PC-9 (cell line): ENCODE measurements around the gene ATP1A4. TPM values are rescaled to one million over a fixed set of nuclear protein-coding genes. Genes with fewer than 3 reads are reported as not detected.

ENCODE experiments used
- BruUV-seq: library from RNA; stranded (reverse); fragments of 400-500 nt; replicated peaks from 2 replicates; lab custom pipeline; 2021; lab: Mats Ljungman, UMichigan
- CTCF ChIA-PET: fragments of 300-600 bp; sonication (Branson Sonifier 250); formaldehyde crosslinking; loops from one replicate; lab custom pipeline; 2022; ENCODE audit warnings: antibody characterized with exemption; lab: Charles Lee
- POLR2A ChIA-PET: fragments of 300-600 bp; sonication (Branson Sonifier 250); formaldehyde crosslinking; loops from one replicate; lab custom pipeline; 2022; ENCODE audit warnings: antibody characterized with exemption; ENCODE audit not compliant: unreplicated experiment; lab: Charles Lee
- DNase-seq, 2 experiments: peaks; one replicate each; pipeline versions ENCODE4 v3.0.0 to v3.0.0-alpha.2; 2015 to 2022; ENCODE audit warnings: mixed read lengths in 1 of 2
- H2AFZ ChIP-seq: fragments of 200-600 bp; sonication (generic); 2 replicates; pipeline ENCODE4 v1.8.1; 2017; ENCODE audit warnings: antibody characterized with exemption
- H3F3A ChIP-seq: fragments of 200-600 bp; sonication (generic); 2 replicates; pipeline ENCODE4 v1.8.1; 2017; ENCODE audit warnings: antibody characterized with exemption, mild to moderate bottlenecking, low read depth; ENCODE audit not compliant: insufficient read depth
- H3K27ac ChIP-seq: fragments of 200-600 bp; sonication (generic); 2 replicates; pipeline ENCODE4 v1.6.1; 2016; ENCODE audit warnings: mixed run types
- H3K27me3 ChIP-seq: fragments of 200-600 bp; sonication (generic); 2 replicates; pipeline ENCODE4 v1.6.1; 2016; ENCODE audit warnings: low read depth, mixed run types; ENCODE audit not compliant: insufficient read depth
- H3K36me3 ChIP-seq: fragments of 200-600 bp; sonication (generic); 2 replicates; pipeline ENCODE4 v1.6.1; 2016; ENCODE audit warnings: low read depth, mixed run types
- H3K4me1 ChIP-seq: fragments of 200-600 bp; sonication (generic); replicated peaks from 2 replicates; pipeline ENCODE4 v1.6.1; 2016; ENCODE audit warnings: mixed run types; ENCODE audit not compliant: insufficient read depth
- H3K4me2 ChIP-seq: fragments of 200-600 bp; sonication (generic); 2 replicates; pipeline ENCODE4 v1.6.1; 2017; ENCODE audit warnings: mixed run types
- H3K4me3 ChIP-seq: fragments of 200-600 bp; sonication (generic); 2 replicates; pipeline ENCODE4 v1.6.1; 2016; ENCODE audit warnings: mixed run types
- H3K79me2 ChIP-seq: fragments of 200-600 bp; sonication (generic); 2 replicates; pipeline ENCODE4 v1.6.1; 2017; ENCODE audit warnings: low read depth, mixed run types
- H3K9me2 ChIP-seq: fragments of 200-600 bp; sonication (generic); 2 replicates; pipeline ENCODE4 v1.8.1; 2017; ENCODE audit warnings: mild to moderate bottlenecking; ENCODE audit not compliant: insufficient read depth
- H3K9me3 ChIP-seq: fragments of 200-600 bp; sonication (generic); 2 replicates; pipeline ENCODE4 v1.8.1; 2016; ENCODE audit warnings: low read depth; ENCODE audit not compliant: insufficient read depth
- H4K20me1 ChIP-seq: fragments of 200-600 bp; sonication (generic); 2 replicates; pipeline ENCODE4 v1.8.1; 2017; ENCODE audit not compliant: insufficient read depth
- EZH2 ChIP-seq: fragments of 200-600 bp; sonication (generic); IDR thresholded peaks from 2 replicates; pipeline ENCODE4 v1.8.0; 2017; ENCODE audit warnings: antibody characterized with exemption, low read depth
- intact Hi-C: fragments of 100-400 bp; cut with micrococcal nuclease; formaldehyde crosslinking; loops from one replicate; pipeline ENCODE4 v1.10.0; 2022; ENCODE audit not compliant: unreplicated experiment
- total RNA-seq: library from RNA; stranded (reverse); gene quantifications from 2 replicates; pipeline ENCODE4 v1.2.3, GENCODE V29; 2021
- TF ChIP-seq, protein P1 (sequence below): fragments of 200-600 bp; sonication (generic); conservative IDR thresholded peaks from 2 replicates; pipeline ENCODE4 v1.6.1; 2017; ENCODE audit warnings: mixed run types, antibody characterized with exemption, mild to moderate bottlenecking, moderate library complexity

The ATP1A4 gene
- total RNA-seq, 1 experiment from 2014 or later, result not detected

DNA sequence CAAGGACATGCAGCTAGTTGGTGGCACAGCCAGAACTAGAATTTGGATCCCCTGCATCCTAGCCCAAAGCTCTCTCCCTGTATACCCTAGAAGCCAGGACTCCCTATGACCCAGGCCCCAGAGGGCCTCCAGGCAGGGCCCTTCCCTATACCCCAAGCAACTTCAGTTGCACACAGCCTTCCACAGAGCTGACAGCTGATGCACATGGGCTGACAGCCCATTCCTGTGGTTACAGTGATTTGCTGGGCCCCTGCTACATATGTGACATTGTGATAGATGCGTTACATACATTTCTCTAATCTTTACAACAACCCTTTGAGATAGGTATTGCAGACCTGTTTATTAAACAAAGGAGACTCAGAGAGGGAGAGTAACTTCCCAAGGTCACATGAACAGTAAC lies 30.0 kb upstream of the ATP1A4 start:
- Histone ChIP-seq H3K4me3 (no peak overlapping the region), H4K20me1 (no peaks in the 10 kb centered on the region), H3K9me2 (no peaks in the 10 kb centered on the region), H3K4me1 (peaks cover 29% of the 10 kb centered on the region), H2AFZ (no peak overlapping the region), H3K27me3 (no peaks in the 10 kb centered on the region), H3K79me2 (no peaks in the 10 kb centered on the region), H3K27ac (no peak overlapping the region), H3K4me2 (no peak overlapping the region), H3K36me3 (no peaks in the 10 kb centered on the region), H3F3A (peaks cover 19% of the 10 kb centered on the region; the same call in 1 of the 2 replicates), H3K9me3 (no peaks in the 10 kb centered on the region)
- intact Hi-C loops, result no loop called here
- POLR2A ChIA-PET, result no interaction called here
- CTCF ChIA-PET, result interaction anchor here (0.7 kb wide), 1 partner anchor 71 kb away, joined by 3 read pairs; no protein-coding TSS in a partner anchor
- BruUV-seq, result no TSS peak
- DNase-seq, result no peak
- TF ChIP-seq EZH2, result no peak

- ChIA-PET POLR2A (interaction anchor here (0.8 kb wide), 1 partner anchor 270 kb away, joined by 11 read pairs; no protein-coding TSS in a partner anchor), CTCF (no interaction called here)
- TF ChIP-seq EZH2, result no peak
- TF ChIP-seq, protein P1, sequence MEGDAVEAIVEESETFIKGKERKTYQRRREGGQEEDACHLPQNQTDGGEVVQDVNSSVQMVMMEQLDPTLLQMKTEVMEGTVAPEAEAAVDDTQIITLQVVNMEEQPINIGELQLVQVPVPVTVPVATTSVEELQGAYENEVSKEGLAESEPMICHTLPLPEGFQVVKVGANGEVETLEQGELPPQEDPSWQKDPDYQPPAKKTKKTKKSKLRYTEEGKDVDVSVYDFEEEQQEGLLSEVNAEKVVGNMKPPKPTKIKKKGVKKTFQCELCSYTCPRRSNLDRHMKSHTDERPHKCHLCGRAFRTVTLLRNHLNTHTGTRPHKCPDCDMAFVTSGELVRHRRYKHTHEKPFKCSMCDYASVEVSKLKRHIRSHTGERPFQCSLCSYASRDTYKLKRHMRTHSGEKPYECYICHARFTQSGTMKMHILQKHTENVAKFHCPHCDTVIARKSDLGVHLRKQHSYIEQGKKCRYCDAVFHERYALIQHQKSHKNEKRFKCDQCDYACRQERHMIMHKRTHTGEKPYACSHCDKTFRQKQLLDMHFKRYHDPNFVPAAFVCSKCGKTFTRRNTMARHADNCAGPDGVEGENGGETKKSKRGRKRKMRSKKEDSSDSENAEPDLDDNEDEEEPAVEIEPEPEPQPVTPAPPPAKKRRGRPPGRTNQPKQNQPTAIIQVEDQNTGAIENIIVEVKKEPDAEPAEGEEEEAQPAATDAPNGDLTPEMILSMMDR, result no peak
- Histone ChIP-seq H3K9me2 (no peaks in the 10 kb centered on the region), H3K4me3 (no peak overlapping the region), H2AFZ (no peak overlapping the region), H3K36me3 (no peaks in the 10 kb centered on the region), H3K27ac (no peak overlapping the region), H3K4me2 (no peak overlapping the region), H3K79me2 (no peaks in the 10 kb centered on the region), H3K27me3 (no peaks in the 10 kb centered on the region), H3F3A (peaks cover 19% of the 10 kb centered on the region; the same call in 1 of the 2 replicates), H3K4me1 (peaks cover 40% of the 10 kb centered on the region), H4K20me1 (no peaks in the 10 kb centered on the region), H3K9me3 (no peaks in the 10 kb centered on the region)
- intact Hi-C loops, result no loop called here
- BruUV-seq, result no TSS peak
- DNase-seq, result no peak
Measured at GRCh38 chr1:160122978-160123495, 28.4 kb upstream of the ATP1A4 start.

DNA sequence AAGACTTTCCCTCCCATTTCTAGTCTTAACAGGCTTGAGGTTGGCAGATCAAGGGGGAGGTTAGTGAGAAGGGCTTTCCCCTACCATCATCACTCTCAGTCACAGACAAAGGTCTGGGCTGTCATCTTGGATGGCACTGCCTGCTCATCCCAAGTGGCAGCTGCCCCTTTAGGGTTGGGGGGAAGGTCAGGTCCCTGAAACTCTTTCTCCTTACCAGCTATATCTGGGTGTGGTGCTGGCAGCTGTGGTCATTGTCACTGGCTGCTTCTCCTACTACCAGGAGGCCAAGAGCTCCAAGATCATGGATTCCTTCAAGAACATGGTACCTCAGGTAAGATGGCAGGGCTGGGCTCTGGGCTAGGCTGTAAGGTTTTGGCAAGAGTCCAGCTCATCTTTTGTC lies 27.7 kb upstream of the ATP1A4 start:
- TF ChIP-seq, protein P1, result no peak
- TF ChIP-seq EZH2, result no peak
- peak overlapping the region; percentile 89 for H3K27ac ChIP-seq
- H4K20me1 ChIP-seq, result no peaks in the 10 kb centered on the region
- H3K79me2 ChIP-seq, result no peaks in the 10 kb centered on the region
- no peak for DNase-seq
- no peak overlapping the region for H2AFZ ChIP-seq
- no peak overlapping the region for H3K4me3 ChIP-seq
- H3K27me3 ChIP-seq, result no peaks in the 10 kb centered on the region
- POLR2A ChIA-PET, result no interaction called here
- peaks cover 46% of the 10 kb centered on the region for H3K4me1 ChIP-seq
- H3K9me3 ChIP-seq, result no peaks in the 10 kb centered on the region
- intact Hi-C loops, result loop anchor here (1.0 kb wide), 1 partner anchor 22 kb away; no protein-coding TSS in a partner anchor
- peak overlapping the region; percentile 61 for H3K4me2 ChIP-seq
- CTCF ChIA-PET, result interaction anchor here (1.5 kb wide), 1 partner anchor 70 kb away, joined by 4 read pairs; no protein-coding TSS in a partner anchor
- no TSS peak for BruUV-seq
- H3K9me2 ChIP-seq, result no peaks in the 10 kb centered on the region
- H3K36me3 ChIP-seq, result no peaks in the 10 kb centered on the region
- H3F3A ChIP-seq, result peaks cover 19% of the 10 kb centered on the region; the same call in 1 of the 2 replicates
